Muscle of leg (tissue), 11 donors: ENCODE data around the gene NEGR1. TPM values are rescaled to one million over a fixed set of nuclear protein-coding genes. Genes with fewer than 3 reads are reported as not detected.

Experiments used
- DNase-seq: peaks from one replicate; pipeline ENCODE4 v3.0.0; 2013
- H3K27ac ChIP-seq: one replicate; pipeline ENCODE4 v1.5.1; 2013; ENCODE audit warnings: mild to moderate bottlenecking, low read length, control low read depth
- H3K27me3 ChIP-seq: one replicate; pipeline ENCODE4 v1.6.1; 2013; ENCODE audit warnings: low read length; ENCODE audit not compliant: control insufficient read depth, insufficient read depth
- H3K36me3 ChIP-seq: one replicate; pipeline ENCODE4 v1.6.1; 2013; ENCODE audit warnings: low read length; ENCODE audit not compliant: control insufficient read depth, insufficient read depth
- H3K4me1 ChIP-seq: one replicate; pipeline ENCODE4 v1.6.1; 2013; ENCODE audit warnings: low read length; ENCODE audit not compliant: control insufficient read depth, insufficient read depth
- H3K4me3 ChIP-seq: one replicate; pipeline ENCODE4 v1.5.1; 2013; ENCODE audit warnings: low read length, control low read depth
- H3K9me3 ChIP-seq: replicated peaks from 2 replicates; pipeline ENCODE4 v1.6.1; 2013; ENCODE audit warnings: low read depth, low read length; ENCODE audit not compliant: control insufficient read depth
- WGBS: methylation state at CpG from one replicate; pipeline ENCODE4 v1.1.5; 2013; ENCODE audit warnings: missing lambda C conversion rate; ENCODE audit not compliant: insufficient coverage; 5-methylcytosine and 5-hydroxymethylcytosine counted together
- polyA plus RNA-seq, 8 donors: library from polyadenylated mRNA; unstranded; fragments of 120-200 nt; gene quantifications; one replicate each; pipeline versions ENCODE4 v1.2.1 to v1.2.3, GENCODE V29; 2013; ENCODE audit warnings: inconsistent platforms in 1 of 8, low replicate concordance in 1 of 8; ENCODE audit not compliant: insufficient read length in 8 of 8, insufficient read depth in 1 of 8
- total RNA-seq: library from RNA; stranded (reverse); fragments of 120-200 nt; gene quantifications from one replicate; pipeline ENCODE4 v1.2.4, GENCODE V29; 2013

Gene NEGR1
- total and polyA plus RNA-seq, 9 donors, result 15.5 to 24.1 (median 22.1) TPM

DNA sequence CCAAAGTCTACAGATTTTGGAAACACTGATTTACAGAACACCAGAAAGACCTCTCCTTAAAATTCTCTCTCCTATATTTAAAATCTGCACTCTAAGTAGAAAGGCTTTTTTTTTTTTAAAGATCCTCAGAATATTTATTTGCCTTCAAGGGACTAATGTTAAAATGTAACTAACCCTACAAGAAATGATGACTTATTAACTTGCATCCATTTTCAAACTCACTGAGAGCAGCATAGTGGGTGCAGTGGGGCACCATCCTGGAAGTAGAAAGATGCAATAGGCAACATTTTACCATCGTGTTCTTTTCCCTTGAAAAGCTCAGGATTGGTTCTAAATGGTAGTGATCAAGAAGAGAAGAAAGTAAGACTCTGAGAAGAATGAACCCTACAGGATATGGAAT is 498.1 kb downstream of the NEGR1 start:
- WGBS, result 100% methylated on average over 1 of the region's 1 CpG
- Histone ChIP-seq H3K4me1 (no peaks in the 10 kb centered on the region), H3K4me3 (no peak overlapping the region), H3K9me3 (no peaks in the 10 kb centered on the region), H3K27me3 (no peaks in the 10 kb centered on the region), H3K36me3 (no peaks in the 10 kb centered on the region), H3K27ac (no peak overlapping the region)
- no peak for DNase-seq

DNA sequence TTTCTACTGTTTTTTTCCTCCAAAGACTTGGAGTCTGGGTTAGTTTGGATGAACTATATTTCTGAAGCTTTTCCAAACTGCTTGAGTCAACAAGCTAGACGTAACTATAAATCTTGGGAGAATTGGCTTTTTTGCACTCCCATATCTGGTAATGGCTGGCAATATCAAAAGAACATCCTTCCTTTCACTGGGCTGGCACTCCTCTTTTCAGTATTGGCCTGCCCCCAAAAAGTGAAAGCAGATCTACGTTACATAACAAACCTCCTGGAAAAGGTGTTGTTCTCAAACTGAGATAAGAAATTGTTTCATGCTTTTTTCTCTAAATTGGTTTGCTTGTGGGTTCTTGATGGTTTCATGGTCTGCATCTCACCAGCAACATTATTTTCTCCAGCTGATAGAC is 499.3 kb downstream of the NEGR1 start:
- H3K4me3 ChIP-seq, result no peak overlapping the region
- H3K9me3 ChIP-seq, result no peaks in the 10 kb centered on the region
- WGBS, result no CpG with 5 or more reads among the region's 2 CpGs
- no peaks in the 10 kb centered on the region for H3K27me3 ChIP-seq
- H3K27ac ChIP-seq, result no peak overlapping the region
- DNase-seq, result peak; percentile 39
- H3K4me1 ChIP-seq, result no peaks in the 10 kb centered on the region
- H3K36me3 ChIP-seq, result no peaks in the 10 kb centered on the region

DNA sequence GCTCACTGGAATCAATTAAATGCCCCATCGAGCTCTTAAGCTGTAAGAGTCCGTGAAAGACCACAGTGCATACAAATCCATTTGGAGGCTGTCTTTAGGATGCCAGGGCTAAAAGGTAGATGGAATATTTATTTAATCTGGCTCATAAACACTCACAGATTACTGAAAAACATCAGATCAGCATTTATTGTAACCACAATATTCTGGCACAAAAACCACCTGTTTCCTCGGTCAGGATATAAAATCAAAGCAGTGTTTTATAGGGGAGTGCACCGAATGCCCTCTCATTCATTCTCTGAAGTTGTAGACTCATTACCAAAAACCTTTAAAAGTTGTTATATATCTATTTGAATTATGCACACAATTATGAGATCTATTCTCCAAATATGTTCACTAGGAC is 500.9 kb downstream of the NEGR1 start:
- Histone ChIP-seq H3K27ac (no peak overlapping the region), H3K36me3 (no peaks in the 10 kb centered on the region), H3K4me1 (no peaks in the 10 kb centered on the region), H3K9me3 (no peaks in the 10 kb centered on the region), H3K4me3 (no peak overlapping the region), H3K27me3 (no peaks in the 10 kb centered on the region)
- no CpG with 5 or more reads among the region's 4 CpGs for WGBS
- DNase-seq, result no peak

DNA sequence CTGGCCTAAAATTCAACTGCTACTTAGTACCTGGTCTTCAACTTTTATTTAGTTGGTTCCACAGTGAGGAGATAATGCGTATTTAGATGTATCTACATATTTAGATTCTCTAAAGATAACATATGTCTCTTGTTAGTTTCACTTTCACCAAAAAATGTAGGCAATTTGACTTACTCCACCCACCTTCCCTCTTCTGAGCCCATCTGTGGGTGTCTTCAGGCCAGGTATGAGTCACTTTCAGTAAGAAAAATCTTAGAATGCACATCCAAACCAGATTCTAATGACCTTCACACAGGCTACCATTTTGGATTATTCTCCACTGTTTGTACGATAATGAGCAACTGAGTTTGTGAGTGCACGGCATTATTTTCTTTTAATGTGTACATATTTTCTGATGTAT is 501.7 kb downstream of the NEGR1 start:
- no peaks in the 10 kb centered on the region for H3K4me1 ChIP-seq
- no CpG with 5 or more reads among the region's 3 CpGs for WGBS
- H3K9me3 ChIP-seq, result no peaks in the 10 kb centered on the region
- H3K27me3 ChIP-seq, result no peaks in the 10 kb centered on the region
- H3K27ac ChIP-seq, result no peak overlapping the region
- DNase-seq, result no peak
- H3K4me3 ChIP-seq, result no peak overlapping the region
- H3K36me3 ChIP-seq, result no peaks in the 10 kb centered on the region

DNA sequence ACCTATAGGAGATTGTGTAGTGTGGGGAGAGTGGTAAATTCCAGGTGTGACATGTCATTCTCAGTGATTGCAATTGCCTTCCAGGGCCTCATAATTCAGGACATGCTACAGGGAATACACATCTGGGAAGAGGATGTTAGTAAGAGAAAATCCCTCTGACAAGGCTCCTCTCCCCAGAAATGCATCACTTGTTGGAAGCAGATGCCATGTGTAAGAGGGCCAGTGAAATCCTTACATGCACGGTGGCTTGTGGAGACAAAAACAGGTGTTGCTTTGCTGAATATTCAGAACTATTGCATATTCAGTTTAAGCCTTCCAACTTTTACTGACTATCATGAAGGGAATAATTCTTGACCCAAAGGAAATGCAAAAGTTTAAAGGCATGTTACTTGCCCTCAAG is 503.4 kb downstream of the NEGR1 start:
- Histone ChIP-seq H3K27ac (no peak overlapping the region), H3K4me1 (no peaks in the 10 kb centered on the region), H3K36me3 (no peaks in the 10 kb centered on the region), H3K9me3 (no peaks in the 10 kb centered on the region), H3K4me3 (no peak overlapping the region), H3K27me3 (no peaks in the 10 kb centered on the region)
- peak; percentile 61 for DNase-seq
- no CpG with 5 or more reads among the region's 1 CpG for WGBS

DNA sequence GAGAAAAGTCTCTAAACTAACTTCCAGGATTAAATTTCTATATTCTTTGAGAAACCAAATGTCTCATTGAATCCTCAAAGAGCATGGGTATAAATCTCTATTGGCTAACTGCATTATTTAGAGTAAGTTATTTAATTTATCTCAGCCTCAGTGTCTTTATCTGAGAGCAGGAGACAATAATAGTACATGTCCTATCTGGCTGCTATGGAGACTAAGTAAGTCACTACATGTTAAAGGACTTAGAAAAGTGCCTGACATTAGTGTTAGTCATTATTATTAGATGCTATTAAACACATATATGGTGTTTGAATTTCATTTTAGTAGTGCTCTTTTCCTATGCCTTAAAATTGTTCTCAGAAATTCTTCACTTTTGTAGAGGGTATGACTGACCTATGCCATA is 505.2 kb downstream of the NEGR1 start:
- no peaks in the 10 kb centered on the region for H3K4me1 ChIP-seq
- no peaks in the 10 kb centered on the region for H3K27me3 ChIP-seq

DNA sequence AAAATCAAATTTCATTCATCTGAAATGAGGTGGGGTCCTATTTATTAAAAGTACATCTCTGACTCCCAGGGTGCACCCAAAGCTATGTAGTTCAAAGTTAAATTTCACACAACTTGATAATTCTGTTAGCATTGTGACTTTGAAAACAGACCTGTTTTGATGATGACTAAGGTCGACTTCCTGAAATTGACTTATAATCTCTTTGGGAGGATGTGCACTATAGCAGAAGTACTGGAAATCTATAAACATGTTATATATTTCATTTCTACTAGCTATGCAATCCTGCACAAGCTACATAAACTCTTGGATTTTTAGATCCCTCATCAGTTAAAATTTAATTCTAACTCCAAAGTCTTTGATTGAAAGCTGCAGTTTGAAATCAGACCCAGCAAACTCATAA is 507.6 kb downstream of the NEGR1 start:
- Histone ChIP-seq H3K4me3 (no peak overlapping the region), H3K4me1 (no peaks in the 10 kb centered on the region), H3K9me3 (no peaks in the 10 kb centered on the region), H3K27me3 (no peaks in the 10 kb centered on the region), H3K36me3 (no peaks in the 10 kb centered on the region), H3K27ac (no peak overlapping the region)
- WGBS, result no CpG with 5 or more reads among the region's 1 CpG
- DNase-seq, result no peak

More for the DNA sequence above, 505.2 kb downstream of the NEGR1 start:
- Histone ChIP-seq H3K27ac (no peak overlapping the region), H3K9me3 (no peaks in the 10 kb centered on the region), H3K4me3 (no peak overlapping the region), H3K36me3 (no peaks in the 10 kb centered on the region)
- no peak for DNase-seq

DNA sequence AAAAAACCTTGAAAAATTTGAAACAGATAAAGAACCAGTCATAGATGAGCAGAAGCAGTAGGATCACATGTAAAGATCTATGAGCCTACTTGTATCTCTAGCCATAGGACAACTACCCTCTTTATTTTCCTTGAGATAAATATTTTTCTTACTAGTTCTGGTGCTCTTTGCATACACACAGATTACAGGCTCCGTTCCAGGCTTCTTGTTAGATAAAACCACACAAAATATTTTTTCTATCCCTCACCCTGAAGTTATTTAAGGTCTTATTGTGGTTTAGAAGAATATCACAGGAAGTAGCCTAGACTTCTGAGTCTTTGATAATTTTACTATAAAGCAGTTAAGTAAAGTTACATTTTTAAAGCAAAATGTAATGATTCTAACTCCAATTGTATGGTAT is 512.2 kb downstream of the NEGR1 start:
- H3K36me3 ChIP-seq, result no peaks in the 10 kb centered on the region
- no peak for DNase-seq
- no peak overlapping the region for H3K27ac ChIP-seq
- no peaks in the 10 kb centered on the region for H3K27me3 ChIP-seq
- no CpG with 5 or more reads among the region's 1 CpG for WGBS
- H3K4me3 ChIP-seq, result no peak overlapping the region
- H3K9me3 ChIP-seq, result no peaks in the 10 kb centered on the region
- no peaks in the 10 kb centered on the region for H3K4me1 ChIP-seq

DNA sequence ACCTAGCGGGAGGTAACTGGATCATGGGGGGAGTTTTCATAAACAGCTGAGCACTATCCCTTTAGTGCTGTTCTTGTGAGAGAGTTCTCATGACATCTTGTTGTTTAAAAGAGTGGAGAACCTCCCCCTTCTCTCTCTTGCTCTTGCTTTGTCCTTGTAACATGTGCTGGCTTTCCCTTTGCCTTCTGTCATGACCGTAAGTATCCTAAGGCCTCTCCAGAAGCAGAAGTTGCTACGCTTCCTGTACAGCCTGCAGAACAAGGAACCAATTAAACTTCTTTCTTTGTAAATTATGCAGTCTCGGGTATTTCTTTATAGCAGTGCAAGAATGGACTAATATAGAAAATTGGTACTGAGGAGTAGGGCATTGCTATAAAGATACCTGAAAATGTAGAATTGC is 515.6 kb downstream of the NEGR1 start:
- no peak overlapping the region for H3K4me3 ChIP-seq
- H3K9me3 ChIP-seq, result no peaks in the 10 kb centered on the region
- H3K4me1 ChIP-seq, result no peaks in the 10 kb centered on the region
- peak; percentile 23 for DNase-seq
- no peaks in the 10 kb centered on the region for H3K27me3 ChIP-seq
- no peaks in the 10 kb centered on the region for H3K36me3 ChIP-seq
- H3K27ac ChIP-seq, result no peak overlapping the region
- WGBS, result 93% methylated on average over 2 of the region's 4 CpGs

DNA sequence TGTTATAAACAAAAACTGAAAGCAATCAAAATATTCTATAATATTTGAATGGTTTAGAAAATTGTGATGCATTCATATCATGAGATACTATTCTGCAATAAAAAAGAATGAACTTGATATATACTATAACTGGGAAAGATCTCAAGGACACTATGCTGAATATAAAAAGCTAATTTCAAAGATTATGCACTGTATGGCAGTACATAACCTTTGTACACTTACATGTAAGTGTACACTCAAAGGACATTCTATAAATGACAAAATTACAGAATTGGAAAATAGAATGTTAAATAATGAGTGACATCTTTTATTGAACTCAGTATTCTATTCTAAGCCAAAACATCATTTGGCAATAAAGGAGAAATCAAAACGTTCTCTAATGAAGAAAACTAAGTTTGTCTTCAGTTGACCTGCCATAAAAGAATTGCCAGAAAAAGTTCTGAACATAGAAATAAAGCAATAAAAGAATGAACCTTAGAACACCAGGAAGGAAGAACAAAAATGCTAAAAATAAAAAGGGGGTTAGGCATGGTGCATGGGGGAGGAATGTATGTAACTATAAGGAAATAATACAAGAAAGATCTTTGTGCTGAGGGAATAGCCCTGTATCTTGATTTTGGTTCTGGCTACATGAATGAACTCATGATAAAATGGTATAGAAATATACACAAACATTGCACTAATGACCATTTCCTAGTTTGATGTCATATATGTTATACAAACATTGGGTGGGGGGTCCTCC is 519.7 kb downstream of the NEGR1 start:
- H3K4me3 ChIP-seq, result no peak overlapping the region
- H3K4me1 ChIP-seq, result no peaks in the 10 kb centered on the region
- no peaks in the 10 kb centered on the region for H3K27me3 ChIP-seq
- no peak for DNase-seq
- WGBS, result no CpG with 5 or more reads among the region's 1 CpG
- H3K27ac ChIP-seq, result no peak overlapping the region
- H3K36me3 ChIP-seq, result no peaks in the 10 kb centered on the region
- H3K9me3 ChIP-seq, result no peaks in the 10 kb centered on the region

DNA sequence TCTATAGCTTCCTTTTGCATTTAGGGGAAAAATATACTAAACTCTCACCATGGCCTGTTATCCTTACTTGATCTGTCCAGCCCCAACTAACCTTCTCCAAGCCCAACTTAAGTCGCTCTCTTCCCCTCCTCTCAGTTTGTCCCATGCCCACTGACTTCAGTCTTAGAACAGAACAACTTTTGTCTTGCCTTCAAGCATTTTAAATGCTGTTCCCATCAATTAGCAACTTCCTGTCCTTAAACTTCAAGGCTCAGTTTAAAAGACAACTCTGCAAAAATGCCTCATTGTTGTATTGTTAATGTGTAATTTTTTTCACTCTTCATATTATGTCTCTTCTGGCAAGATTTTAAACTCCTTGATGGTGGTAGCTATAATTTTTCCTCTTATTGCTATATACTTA is 526.9 kb downstream of the NEGR1 start:
- H3K4me3 ChIP-seq, result no peak overlapping the region
- H3K4me1 ChIP-seq, result no peaks in the 10 kb centered on the region
- DNase-seq, result no peak
- no peaks in the 10 kb centered on the region for H3K9me3 ChIP-seq
- H3K36me3 ChIP-seq, result no peaks in the 10 kb centered on the region
- no peaks in the 10 kb centered on the region for H3K27me3 ChIP-seq
- H3K27ac ChIP-seq, result no peak overlapping the region
- WGBS, result 100% methylated on average over 1 of the region's 1 CpG
